GM12891 (cell line): ENCODE measurements around the gene PRLR.

Experiments
- POLR2AphosphoS5 ChIP-seq: IDR thresholded peaks from 2 replicates; pipeline ENCODE4 v1.6.1; 2011; ENCODE audit warnings: low read depth, low read length, control low read depth
- TAF1 ChIP-seq: IDR thresholded peaks from 2 replicates; pipeline ENCODE4 v1.6.1; 2011; ENCODE audit warnings: low read depth, low read length, control low read depth

DNA sequence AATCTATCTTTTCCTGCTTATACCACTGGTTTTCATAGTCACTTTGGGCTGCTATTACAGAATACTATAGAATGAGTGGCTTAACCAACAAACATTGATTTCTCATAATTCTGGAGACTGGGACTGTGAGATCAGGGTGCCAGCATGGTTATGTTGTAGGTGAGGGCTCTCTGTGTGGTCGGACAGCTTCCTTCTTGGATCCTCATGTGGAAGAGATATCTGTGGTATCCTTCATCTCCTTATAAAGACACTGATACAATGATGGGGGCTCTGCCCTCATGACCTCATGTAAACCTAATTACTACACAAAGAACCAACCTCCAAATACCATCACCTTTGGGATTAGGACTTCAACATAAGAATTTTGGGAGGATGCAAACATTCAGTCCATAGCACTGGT lies 13.9 kb upstream of the PRLR start:
- TF ChIP-seq POLR2AphosphoS5 (no peak), TAF1 (no peak)
